ENCODE results near the gene C2orf15.

C2orf15 gene

DNA sequence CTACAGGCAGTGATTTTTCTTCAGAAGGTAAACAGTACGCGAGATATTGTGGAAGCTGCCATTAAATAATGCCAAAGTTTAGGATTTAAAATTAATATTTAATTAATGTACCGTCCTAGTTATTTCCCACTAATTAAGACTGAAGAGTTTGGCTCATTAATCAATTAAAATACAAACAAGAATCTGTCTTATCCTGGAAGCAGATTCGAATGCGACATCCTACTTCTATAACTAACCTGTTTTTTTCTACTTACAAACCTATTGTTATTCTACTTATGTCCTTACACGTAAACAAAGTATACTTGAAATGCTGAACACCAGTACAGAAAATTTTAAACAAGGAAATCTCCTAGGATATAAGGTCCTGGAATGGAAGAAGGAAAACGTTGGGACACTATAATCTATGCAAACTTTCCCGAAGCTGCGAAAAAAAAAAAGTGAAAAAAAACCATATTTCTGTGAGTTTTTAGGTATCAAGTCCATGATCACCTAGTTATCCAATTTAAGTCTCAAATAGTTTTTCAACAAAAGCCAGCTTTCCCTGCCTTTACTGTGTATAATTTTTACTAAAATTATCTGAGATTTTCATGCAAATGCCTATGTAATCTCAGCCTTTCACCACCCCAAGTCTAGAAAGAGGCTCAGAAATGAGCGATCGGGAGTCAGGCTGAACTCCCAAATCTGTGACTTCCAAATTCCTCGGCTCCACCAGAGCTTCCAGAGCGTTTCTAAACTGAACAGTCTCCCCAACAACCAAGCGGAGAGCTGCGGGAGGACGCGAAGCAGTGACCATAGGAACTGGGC is 1.2 kb upstream of the C2orf15 start:
- Histone ChIP-seq H3K36me3 (ENCODE audit: control insufficient read depth, insufficient read depth, low read length) (no peaks in the 10 kb centered on the region), H3K4me3 (replicated peaks; ENCODE audit: low read depth, low read length) (peak overlapping the region; percentile 86), H3K27me3 (replicated peaks; ENCODE audit: control insufficient read depth, insufficient read depth, low read length) (no peaks in the 10 kb centered on the region)
- no peak for DNase-seq (ENCODE audit: extremely low read depth, insufficient read length)
- TF ChIP-seq, protein P1, sequence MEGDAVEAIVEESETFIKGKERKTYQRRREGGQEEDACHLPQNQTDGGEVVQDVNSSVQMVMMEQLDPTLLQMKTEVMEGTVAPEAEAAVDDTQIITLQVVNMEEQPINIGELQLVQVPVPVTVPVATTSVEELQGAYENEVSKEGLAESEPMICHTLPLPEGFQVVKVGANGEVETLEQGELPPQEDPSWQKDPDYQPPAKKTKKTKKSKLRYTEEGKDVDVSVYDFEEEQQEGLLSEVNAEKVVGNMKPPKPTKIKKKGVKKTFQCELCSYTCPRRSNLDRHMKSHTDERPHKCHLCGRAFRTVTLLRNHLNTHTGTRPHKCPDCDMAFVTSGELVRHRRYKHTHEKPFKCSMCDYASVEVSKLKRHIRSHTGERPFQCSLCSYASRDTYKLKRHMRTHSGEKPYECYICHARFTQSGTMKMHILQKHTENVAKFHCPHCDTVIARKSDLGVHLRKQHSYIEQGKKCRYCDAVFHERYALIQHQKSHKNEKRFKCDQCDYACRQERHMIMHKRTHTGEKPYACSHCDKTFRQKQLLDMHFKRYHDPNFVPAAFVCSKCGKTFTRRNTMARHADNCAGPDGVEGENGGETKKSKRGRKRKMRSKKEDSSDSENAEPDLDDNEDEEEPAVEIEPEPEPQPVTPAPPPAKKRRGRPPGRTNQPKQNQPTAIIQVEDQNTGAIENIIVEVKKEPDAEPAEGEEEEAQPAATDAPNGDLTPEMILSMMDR (IDR thresholded peaks at IDR 0.05; ENCODE audit: insufficient read depth, low read length, poor library complexity, severe bottlenecking): no peak

DNA sequence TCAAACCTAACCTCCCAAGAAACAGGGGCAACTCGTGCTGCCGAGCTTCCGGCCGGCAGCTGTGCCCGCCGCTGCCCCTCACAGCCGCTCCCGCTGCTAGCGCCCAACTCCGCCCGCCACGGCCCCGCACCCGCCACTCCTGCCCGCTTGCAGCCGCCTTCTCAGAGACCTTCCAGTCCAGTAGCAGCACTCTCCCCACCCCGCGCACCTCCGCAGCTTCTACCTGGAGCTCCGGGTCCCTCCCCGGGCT is 722 bp upstream of the C2orf15 start:
- H3K27me3 ChIP-seq (replicated peaks; ENCODE audit: control insufficient read depth, insufficient read depth, low read length): no peaks in the 10 kb centered on the region
- H3K36me3 ChIP-seq (ENCODE audit: control insufficient read depth, insufficient read depth, low read length): no peaks in the 10 kb centered on the region
- no peak for DNase-seq (ENCODE audit: extremely low read depth, insufficient read length)
- peak overlapping the region; percentile 86 for H3K4me3 ChIP-seq (replicated peaks; ENCODE audit: low read depth, low read length)
- TF ChIP-seq, protein P1 (IDR thresholded peaks at IDR 0.05; ENCODE audit: insufficient read depth, low read length, poor library complexity, severe bottlenecking): no peak

DNA sequence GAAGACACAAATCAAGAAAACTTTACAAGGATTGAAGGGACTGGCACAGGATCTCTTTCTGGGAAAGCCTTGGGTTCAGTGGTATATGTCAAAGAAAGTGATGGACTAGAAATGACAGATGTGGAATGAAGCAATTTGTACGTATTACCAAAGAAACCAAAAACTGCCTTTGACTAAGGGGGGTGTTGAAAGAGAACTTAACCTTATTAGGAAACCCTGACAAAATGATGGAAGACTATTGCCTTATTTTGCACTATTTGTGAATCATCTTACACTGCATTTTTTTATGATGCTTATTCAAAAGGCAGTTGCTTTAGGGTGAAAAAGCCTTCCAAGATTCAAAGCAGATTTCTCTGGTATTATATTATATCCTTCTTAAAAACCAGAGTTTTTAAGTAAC is 9.2 kb downstream of the C2orf15 start:
- no peak overlapping the region for H3K4me3 ChIP-seq (replicated peaks; ENCODE audit: low read depth, low read length)
- TF ChIP-seq, protein P1 (IDR thresholded peaks at IDR 0.05; ENCODE audit: insufficient read depth, low read length, poor library complexity, severe bottlenecking): no peak
- H3K27me3 ChIP-seq (replicated peaks; ENCODE audit: control insufficient read depth, insufficient read depth, low read length): no peaks in the 10 kb centered on the region
- no peaks in the 10 kb centered on the region for H3K36me3 ChIP-seq (ENCODE audit: control insufficient read depth, insufficient read depth, low read length)
- no peak for DNase-seq (ENCODE audit: extremely low read depth, insufficient read length)

DNA sequence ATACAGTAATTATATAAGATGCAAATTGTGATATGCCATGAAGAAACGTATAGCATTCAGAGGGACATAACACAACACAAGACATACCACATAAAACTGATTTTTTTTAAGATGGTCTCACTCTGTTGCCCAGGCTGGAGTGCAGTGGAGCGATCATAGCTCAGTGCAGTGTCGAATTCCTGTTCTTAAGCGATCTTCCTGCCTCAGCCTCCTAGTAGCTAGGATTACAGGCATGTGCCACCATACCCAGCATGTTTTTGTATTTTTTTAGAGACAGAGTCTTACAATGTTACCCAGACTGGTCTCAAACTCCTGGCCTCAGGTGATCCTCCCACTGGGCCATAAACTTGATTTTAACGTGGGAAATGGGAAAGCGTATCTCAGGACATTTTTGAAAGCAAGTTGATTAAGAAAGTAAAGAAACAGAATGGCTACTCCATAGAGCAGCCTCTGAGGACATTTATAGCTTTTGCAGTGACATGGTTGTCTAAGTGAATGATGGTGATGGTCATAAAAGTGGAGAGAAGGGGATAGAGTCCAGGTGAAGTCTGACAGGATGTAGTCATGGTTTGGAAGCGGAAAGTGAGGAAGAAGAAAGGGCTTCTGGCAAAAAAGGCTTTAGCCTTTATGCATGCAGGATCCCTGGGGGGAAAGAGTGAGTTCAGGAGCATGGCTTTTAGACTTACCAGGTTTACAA is 10.8 kb downstream of the C2orf15 start:
- TF ChIP-seq, protein P1 (IDR thresholded peaks at IDR 0.05; ENCODE audit: insufficient read depth, low read length, poor library complexity, severe bottlenecking): no peak
- no peak for DNase-seq (ENCODE audit: extremely low read depth, insufficient read length)
- Histone ChIP-seq H3K4me3 (replicated peaks; ENCODE audit: low read depth, low read length) (no peak overlapping the region), H3K27me3 (replicated peaks; ENCODE audit: control insufficient read depth, insufficient read depth, low read length) (no peaks in the 10 kb centered on the region), H3K36me3 (ENCODE audit: control insufficient read depth, insufficient read depth, low read length) (no peaks in the 10 kb centered on the region)

DNA sequence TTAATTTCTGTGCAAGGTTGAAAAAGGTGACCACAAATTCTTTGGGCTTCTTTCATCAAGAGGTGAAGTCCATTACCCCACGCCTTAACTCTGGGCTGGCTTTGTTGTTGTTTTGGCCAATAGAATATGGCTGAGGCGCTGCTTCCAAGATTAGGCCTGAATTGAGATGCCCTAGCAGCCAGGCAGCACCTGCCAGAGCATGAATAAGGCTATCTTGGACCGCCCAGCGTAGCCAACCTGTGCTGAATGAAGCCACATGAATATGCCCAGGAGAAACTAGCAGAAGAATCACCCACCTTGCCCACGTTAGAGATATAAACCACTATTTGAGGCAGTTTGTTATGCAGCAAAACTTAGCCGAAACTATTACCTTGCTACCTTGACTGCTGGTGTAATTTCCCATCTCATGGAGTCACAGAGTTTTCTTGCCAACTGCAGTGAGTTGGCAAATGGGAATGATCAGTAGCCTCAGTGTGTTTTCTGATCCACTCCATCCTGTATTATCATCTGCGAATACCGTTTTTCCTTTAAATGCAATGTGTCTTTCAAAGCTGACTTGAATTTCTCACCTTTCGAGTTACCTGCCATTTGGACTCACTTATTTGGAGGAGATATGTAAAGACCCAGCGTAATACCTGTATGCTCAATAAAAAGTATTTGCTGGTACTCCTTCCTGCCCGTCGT is 12.6 kb downstream of the C2orf15 start:
- Histone ChIP-seq H3K36me3 (ENCODE audit: control insufficient read depth, insufficient read depth, low read length) (no peaks in the 10 kb centered on the region), H3K27me3 (replicated peaks; ENCODE audit: control insufficient read depth, insufficient read depth, low read length) (no peaks in the 10 kb centered on the region), H3K4me3 (replicated peaks; ENCODE audit: low read depth, low read length) (peak overlapping the region; percentile 84)
- TF ChIP-seq, protein P1 (IDR thresholded peaks at IDR 0.05; ENCODE audit: insufficient read depth, low read length, poor library complexity, severe bottlenecking): no peak
- DNase-seq (ENCODE audit: extremely low read depth, insufficient read length): no peak
